SIG-M5 (cell line): Measurements from ENCODE around the gene SMIM9.

ENCODE experiments used
- DNase-seq: peaks from one replicate; lab custom pipeline; 2025; lab: John Stamatoyannopoulos, UW

SMIM9 gene

DNA sequence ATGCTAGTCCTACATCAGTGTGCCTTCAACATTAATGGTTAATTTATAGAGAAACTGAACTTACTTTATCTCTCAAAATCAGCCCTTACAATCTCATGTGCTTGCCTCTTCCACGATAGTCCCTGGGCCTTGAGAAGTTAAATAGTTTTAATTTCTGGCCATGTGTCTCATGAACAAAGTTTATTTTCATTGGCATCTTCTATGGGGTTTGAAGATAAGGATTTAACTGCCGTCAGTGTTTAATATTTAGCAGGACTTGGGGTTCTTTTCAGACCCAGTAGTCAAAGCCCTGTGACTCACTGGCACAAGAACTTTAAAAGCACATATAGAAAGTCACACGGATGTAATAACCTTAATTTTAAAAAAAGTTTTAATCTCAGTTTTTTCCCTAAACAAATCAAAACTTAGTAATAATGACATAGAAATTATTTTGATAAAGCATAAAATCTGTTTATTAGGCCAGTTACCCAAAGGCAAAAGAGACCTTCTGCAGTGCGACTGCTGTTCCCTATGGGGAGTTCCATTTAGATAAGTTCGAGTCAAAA, 19.1 kb downstream of the SMIM9 start:
- no peak for DNase-seq

DNA sequence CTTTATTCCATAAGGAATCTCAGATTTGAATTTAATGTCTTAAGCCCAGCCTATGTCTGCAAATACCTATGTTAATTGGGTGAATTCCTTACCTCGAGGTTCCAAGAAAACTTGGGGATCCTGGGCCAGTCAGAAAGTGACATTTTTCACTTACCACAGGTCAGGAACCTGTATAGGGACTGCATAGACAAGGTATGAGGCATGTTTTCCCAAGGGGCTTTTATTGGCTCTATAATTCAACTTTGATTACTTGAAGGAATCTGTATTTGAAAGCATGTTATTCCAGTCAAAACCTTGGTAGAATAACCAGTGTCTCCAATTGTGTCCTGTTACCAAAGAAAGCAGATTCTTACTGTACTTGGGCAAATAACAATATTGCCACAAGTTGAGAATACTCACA, 20.7 kb downstream of the SMIM9 start:
- DNase-seq = no peak

DNA sequence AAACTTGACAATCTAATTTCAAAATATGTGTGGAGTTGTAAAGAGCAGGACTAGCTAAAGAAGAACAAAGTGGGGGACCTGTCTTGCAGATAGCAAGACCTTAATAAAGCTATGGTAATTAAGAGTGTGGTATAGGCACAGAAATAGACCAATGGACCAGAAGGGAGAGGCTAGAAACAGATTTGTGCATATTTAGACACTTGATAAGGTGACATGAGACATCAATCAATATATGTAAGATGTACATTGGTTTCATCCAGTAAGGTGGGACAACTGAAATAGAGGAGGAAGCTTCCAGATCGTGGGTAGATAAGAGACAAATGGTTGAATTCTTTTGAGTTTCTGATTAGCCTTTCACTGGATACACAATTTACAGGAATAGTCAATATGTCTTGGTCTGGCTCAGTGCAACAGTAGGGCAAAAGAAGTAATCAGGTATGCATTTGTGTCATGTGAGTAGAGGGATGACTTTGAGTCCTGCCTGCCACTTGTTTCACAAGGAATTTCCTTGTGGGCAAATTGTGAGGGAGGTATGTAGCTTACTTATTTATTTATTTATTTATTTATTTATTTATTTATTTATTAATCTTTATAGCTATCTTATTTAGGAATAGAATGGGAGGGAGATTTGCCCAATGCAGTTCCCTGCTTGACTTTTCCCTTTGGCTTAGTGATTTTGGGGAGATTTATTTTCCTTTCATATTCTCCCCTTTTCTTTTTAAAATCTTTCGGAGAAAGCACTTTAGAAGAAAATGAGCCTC, 21.9 kb downstream of the SMIM9 start:
- DNase-seq = no peak

DNA sequence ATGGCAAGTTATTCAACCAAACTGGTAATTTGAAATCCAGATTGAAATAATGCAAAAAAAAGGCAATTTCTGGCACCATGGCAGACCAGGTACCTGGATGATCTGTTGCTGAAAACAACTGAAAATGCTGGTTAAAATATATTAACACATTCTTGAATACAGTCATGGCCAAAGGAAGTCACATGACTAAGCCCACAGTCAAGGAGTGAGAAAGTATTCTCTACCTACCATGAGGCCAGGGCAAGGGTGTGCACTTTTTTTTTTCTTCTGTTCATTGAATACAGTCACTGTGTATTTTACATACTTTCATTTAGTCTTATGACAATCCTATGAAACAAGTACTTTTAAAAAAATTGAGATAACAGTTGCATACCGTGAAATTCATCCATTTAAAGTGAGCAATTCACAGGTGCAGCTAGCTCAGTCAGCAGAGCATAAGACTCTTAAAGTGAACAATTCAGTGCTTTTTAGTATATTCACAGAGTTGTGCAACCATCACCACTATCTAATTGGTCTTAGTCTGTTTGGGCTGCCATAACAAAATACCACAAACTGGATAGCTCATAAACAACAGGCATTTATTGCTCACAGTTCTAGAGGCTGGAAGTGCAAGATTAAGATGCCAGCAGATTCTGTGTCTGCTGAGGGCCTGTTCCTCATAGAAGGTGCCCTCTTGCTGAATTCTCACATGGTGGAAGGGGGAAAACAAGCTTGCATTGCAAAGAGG, 24.4 kb downstream of the SMIM9 start:
- no peak for DNase-seq

DNA sequence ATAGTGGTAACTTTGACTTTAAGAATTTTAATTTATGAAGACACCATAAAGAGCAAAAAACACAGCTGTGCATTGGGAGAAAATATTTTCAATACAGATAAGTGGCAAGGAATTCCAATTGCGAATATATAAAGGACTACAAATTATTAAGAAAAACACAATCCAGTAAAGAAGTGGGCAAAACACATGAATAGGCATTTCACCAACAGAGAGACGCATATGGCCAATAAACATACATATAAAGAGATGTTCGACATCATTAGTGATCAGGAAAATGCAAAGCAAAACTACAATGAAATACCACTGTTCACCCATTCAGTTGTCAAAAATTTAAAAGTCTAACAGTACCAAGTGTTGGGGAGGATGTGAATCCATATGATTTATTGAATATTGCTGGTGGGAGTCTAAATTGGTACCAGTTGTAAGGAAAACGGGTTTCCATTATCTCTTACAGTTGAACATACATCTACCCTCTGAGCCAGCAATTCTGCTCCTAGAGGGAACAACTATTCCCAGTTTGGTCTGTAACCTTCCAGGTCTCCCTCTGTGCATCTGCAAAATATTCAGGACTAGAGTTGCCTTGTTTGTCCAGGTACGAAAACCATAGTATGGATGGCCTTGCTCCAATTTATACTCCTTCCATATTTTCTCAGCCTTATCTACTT, 27.5 kb downstream of the SMIM9 start:
- no peak for DNase-seq

DNA sequence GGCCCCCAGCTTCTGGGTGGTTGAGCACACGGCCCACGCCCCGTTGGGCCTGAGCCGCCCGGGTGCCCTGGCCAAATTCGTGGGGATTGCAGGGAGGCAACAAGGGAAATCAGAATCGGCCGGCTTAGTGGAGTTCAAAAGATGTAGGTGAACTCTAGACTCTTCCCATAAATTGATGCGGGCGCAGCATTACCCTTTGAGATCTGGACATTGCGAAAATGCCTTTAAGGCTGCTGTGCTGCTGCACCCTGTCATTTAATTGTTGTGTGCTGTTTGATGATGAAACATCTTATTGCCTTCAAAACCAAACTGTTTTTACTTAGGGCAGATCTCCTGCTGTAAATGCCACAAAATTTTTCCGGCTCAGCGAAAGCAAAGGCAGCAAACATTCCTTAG, 28.8 kb downstream of the SMIM9 start:
- DNase-seq = no peak

DNA sequence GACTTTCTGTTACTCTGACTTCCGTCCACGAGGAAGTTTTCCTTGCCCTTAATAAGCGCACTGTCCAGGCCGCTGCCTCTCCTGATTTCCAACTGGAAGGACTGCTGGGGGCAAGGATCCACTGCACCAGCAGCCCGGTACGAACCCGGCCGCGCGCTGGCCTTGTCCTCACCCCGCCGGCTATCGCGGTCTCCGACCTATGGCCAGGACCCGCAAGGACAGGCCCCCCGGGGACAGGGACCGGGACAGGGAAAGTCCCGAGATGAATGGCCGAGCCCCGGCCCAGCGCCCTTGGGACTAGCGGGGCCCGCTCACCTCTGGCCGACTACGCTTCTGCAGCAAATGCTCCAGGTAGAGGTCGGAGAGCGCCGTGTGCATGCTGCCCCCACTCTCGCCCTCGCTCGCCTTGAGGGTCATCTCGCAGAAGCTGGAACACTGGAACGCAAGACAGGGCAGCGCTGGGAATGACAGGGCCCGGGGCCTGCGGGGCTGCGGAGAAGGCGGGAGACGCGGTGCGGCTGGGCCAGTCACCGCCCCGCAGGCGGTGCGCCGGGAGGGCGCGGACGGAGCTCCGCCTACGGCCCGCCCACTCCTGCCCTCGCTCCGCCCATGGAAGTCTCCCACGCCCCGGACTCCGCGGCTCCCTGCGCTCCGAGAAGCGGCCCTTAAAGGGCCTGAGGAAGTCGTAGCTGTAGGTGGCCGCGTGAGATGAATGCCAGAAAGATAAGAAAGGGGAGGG, 29.3 kb downstream of the SMIM9 start, which contains the start of gene MPP1:
Gene MPP1, minus strand, starts transcription at position 529 of the 739 bp plus-strand sequence. Its CDS starts 112 bp downstream, at position 417.
- no peak for DNase-seq

DNA sequence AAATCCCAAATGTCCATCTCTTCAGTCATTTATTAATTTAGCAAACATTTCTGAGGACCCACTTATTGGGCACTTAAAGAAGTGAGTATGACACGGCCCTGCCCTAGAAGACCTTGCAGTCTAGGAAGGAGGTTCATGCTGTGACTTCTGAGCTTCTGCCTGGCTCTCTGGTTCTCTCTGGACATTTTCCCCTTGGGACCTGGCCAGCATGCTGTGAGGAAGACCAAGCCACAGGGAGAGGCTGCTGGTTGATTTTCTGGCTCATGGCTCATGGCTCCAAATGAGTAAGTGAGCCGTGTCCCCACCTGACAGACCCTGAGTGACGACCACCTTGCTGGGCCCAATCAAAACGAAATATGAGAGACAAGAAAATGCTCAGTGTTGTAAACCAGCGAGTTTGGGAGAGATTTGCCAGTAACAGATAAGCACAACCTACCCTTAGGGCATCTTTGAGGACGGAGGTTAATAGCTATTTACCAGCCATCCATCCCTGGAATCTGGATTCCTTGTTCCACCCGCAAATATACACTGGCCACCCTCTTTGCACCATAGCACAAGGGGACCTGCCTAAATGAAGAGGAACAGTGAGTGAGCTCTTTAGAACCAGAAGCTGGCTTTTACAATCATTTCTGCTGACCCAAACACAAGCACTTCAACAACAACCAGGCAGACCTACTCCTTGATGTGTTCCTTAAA, 30.1 kb downstream of the SMIM9 start:
- no peak for DNase-seq

DNA sequence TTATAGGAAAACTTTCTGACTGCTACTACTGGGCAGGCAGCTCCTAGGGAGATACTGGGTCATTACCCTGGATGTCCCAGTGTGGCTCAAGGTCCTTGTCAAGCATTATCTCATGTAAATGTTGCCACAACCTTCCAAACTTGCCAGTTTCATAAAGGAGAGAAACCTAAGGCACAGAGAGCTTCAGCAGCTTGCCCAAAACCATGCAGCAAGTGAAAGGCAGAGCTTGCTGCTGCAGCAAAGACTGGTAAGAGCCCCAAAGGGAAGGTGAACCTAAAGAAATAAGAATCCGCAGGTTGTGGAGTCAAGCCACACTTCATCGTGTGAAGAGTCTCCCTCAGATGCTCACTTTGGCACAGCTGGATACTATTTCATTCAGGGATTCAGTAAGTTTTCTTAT, 31.5 kb downstream of the SMIM9 start:
- no peak for DNase-seq

DNA sequence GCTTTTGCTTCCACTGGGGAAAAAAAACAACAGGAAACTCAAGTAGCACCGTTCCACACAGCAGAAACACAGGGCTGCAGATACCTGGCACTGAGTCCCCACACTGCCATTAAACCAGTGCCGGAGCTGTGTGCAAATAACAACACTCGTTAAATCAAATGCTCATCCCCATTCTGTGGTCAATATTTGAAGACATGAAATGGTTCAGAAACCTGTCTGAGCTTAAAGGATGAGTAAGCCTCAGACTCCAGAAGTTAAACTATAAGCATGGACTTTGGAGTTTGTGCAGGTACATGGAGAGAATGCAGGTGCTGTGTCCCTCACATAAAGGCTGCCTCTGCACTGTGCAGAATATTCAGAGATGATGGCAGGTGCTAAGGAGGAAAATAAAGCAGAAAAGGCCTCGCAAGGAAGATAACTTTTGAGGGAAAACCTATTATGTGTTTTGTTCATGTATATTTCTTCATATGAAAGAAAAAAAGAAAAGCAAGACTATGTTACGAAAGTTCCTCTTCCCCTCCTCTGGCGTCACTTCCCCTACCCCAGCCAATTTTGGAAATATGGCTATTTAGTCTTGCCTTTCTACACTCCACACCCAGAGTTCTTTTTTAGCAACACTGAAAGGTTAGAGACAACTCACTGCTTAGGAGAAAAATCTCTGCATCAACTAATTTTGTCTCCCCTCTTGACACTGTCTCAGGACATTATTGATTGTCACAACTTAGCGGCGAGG, 33.8 kb downstream of the SMIM9 start:
- DNase-seq = no peak

DNA sequence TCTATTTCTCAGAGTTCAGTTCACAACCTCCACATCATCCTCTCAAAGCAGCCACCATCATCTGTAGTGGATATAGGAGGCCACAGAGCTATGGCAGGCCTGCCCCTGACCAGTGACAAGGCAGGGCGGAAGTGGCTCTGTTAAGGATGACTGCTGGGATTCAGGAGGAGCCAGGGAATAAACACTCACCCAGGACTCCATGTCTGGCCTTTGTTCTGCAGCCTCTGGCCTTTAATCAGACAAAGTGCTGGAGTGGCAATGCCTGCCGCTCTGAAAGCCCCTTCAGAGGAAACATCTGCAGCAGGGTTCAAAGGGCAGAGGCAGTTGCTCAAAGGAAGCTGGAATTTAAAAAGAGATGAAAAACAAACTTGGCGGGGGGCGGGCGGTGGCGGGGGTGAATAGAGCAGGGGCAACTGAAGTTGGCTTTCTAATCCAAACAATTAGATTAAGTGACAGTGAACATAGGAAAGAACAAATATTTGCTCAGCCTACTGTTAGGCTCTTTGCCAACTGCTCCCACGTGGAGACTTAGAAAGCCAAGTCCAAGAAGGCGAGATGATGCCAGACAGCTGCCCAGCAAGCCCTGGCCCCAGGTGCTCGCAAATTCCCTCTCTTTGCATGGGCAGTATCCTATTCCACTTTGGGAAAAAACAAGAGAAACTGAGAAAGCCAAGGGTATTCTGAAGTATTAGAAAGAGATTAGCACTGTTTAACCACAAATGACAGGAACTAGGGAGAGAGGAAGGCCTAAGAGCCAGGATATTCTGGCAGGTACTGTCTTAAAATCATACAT, 34.7 kb downstream of the SMIM9 start:
- no peak for DNase-seq

DNA sequence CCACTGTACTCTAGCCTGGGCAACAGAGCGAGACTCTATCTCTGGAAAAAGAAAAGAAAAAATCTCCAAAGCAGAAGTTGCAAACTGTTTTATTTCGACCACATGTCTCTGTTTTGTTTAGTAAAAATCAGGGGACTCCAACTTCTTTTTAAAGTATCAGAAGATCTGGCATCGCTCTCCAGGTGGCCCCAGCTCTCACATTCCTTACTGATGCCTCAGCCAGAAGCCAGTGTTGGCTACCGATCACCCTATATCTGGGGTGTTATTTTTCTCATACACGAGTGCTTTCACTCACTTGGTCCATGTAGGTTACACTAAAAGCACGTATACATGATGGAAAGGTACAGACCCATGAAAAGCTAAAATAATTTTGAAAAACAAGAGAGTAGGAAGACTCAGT, 37.5 kb downstream of the SMIM9 start:
- DNase-seq = no peak

DNA sequence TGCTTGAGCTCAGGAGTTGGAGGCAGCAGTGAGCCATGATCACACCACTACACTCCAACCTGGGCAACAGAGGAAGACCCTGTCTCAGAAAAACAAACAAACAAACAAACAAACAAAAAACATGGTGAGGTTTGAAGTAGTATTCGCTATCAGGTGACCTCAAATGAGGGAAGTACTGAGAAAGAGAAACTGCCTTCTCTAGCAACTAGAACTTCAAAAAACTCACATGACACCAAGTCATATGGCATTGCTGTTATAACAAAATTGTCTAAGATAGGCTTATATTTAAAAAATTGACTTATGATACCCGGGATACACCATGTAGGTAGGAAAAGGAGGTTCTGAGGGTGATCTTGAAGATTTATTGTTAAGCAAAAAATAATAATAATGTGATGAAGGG, 39.4 kb downstream of the SMIM9 start:
- no peak for DNase-seq

DNA sequence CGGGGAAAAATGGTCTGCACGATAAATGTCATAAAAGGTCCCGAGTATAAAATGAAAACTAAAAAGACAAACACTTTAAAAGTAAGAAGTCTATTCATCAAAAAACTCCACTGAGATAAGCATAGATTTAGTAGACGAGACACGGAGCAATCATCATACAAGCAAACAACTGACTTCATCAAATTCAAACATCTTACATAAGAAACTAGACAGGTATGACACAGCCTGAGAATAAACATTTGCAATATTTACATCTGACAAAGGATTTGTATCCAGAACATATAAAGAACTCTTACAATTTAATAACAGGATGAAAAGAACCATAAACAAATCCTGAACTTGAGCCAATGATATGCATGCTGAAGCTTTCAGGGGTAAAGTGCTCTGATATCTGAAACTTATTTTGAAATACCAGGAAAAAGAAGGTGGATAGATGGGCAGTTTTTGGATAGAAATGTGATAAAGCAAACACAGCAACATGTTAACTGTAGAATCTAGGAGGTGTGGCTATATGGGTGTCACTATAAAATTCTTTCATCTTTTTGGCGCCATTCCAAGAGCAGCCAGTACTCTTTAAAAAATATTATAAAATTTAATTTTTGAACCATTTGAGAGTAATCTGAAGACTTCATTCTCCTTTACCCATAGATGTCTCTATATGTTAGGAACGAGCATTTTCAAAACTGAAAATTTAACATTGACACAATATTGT, 41.2 kb downstream of the SMIM9 start:
- DNase-seq = no peak

DNA sequence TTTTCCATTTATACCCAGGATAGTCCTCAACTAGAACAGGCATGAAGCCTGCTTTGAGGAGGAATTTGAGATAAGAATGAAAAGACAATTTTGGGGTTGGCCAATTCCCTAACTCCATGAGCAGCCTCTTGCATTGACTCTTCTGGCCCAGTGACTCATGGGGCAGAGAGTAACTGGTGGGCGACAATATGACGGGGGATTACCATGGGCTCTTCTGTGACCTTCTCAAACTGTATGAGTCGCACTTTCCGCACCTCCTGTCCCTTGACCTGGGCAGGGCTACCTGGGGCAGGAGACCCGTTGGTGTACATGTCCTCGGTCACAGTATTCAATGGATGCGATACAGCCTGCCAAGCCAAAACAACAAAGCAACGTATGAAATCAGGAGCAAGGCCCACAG, 42.5 kb downstream of the SMIM9 start:
- DNase-seq = no peak

DNA sequence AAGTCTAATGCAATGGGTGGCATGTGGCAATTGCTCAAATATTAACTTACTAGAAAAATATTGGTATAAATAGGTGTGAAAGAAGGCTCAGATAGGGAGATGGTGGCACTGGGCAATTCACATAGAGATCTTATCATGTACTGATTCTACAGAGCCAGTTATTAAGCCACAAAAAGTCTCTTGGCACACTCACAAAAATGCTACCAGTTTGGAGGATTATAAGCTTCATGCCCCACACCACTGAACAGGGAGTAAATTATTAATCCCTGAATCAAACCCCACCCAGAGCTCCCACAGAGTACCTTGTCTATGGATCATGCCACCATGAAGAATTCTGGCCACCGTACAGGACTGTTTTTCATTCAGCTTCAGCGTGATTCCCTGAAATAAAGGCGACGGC, 43.0 kb downstream of the SMIM9 start:
- no peak for DNase-seq

DNA sequence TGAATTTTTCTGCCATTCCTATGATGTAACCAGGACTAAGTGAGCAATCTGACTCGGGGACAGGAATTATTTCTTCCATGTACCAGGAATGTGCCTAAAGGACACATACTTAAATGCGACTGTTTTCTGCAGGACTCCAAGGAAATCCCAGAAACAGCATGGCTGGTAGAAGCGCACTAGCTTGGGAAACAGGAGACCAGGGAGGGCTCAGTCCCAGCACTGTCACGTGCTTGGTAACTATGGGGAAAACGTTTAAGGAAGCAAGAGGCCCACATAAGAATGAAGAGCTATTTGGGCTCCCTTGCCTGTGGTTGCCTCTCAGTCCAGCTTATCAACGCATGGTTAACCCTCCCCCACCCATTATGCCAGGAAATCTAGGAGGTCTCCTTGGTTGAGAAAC, 48.7 kb downstream of the SMIM9 start:
- DNase-seq = no peak

DNA sequence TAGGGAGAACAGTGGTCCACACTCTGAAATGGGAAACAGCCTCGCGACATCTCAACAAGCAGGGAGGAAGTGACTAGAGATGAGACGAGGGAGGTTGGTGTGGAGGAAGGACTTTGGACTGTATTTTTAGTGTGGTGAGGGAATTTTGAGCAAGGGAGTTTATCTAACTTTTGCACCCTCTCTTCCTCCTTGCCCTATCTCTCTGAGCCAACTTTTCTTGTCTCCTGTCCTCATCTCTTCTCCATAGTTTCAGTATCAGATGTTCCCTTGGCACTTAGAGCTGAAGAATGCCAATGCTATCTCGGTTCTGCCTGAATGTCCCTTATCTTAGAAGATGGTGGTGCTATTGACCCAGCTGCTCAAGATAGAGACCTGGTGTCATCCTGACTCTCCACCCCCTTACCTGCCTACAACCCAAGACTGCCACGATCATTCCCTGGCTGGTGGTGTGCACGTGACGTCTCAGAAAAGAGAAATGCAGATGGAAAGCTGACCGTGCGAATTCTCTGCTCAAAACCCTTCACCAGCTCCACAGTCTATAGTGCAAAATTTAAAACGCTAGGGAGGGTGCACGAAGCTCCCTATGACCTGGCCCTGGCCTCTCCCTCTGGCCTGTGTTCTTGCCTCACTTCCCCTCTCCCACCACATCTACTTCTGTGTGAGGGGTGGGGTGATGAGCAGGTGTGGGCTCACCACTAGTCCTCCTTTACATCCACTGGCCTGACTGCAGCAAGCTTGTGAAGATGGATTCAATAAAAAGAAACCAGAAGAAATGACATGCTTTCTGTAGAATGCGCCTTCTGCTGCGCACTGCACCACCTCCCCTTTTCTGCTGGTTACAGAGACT, 50.1 kb downstream of the SMIM9 start:
- no peak for DNase-seq
